Duodenal mucosa (tissue), 2 donors: Measurements from ENCODE around the gene SSRP1.
"Not testable (repeated sequence)": the region's sequence is repeated elsewhere in the genome, so short reads cannot be mapped to it uniquely, and the experiment has no call there.

Experiments used
- H3K27ac ChIP-seq: one replicate; pipeline ENCODE4 v1.7.0; 2013; ENCODE audit warnings: low read depth, low read length
- H3K27me3 ChIP-seq, 2 donors: one replicate each; pipeline ENCODE4 v1.7.0; 2013; ENCODE audit warnings: low read length in 2 of 2, control low read depth in 1 of 2; ENCODE audit not compliant: insufficient read depth in 2 of 2, control insufficient read depth in 1 of 2
- H3K36me3 ChIP-seq, 2 donors: one replicate each; pipeline ENCODE4 v1.7.0; 2013; ENCODE audit warnings: low read length in 2 of 2, control low read depth in 1 of 2; ENCODE audit not compliant: insufficient read depth in 2 of 2, control insufficient read depth in 1 of 2
- H3K4me1 ChIP-seq, 2 donors: one replicate each; pipeline ENCODE4 v1.7.0; 2013; ENCODE audit warnings: low read length in 2 of 2, control low read depth in 1 of 2; ENCODE audit not compliant: insufficient read depth in 2 of 2, control insufficient read depth in 1 of 2
- H3K4me3 ChIP-seq, 2 donors: one replicate each; pipeline ENCODE4 v1.7.0; 2013; ENCODE audit warnings: low read length in 2 of 2, low read depth in 1 of 2
- H3K9ac ChIP-seq, 2 donors: one replicate each; pipeline ENCODE4 v1.7.0; 2013; ENCODE audit warnings: low read length in 2 of 2, low read depth in 1 of 2
- H3K9me3 ChIP-seq, 2 donors: one replicate each; pipeline ENCODE4 v1.7.0; 2013; ENCODE audit warnings: low read length in 2 of 2, control low read depth in 1 of 2; ENCODE audit not compliant: control insufficient read depth in 1 of 2

Gene SSRP1

GRCh38 chr11:57303280-57303989 is 32.3 kb downstream of the SSRP1 start:
- no peak overlapping the region for H3K4me3 ChIP-seq
- peaks cover 12 to 13% of the 10 kb centered on the region in 2 donors for H3K9me3 ChIP-seq
- H3K4me1 ChIP-seq: peaks cover 18 to 42% of the 10 kb centered on the region in 2 donors
- peaks cover 32 to 46% of the 10 kb centered on the region in 2 donors for H3K36me3 ChIP-seq
- H3K9ac ChIP-seq: no peak overlapping the region
- no peaks in the 10 kb centered on the region for H3K27me3 ChIP-seq
- no peak overlapping the region for H3K27ac ChIP-seq

- Histone ChIP-seq H3K36me3 (peaks cover 35 to 46% of the 10 kb centered on the region in 2 donors), H3K9ac (no peak overlapping the region), H3K4me3 (no peak overlapping the region), H3K9me3 (peaks cover 12 to 13% of the 10 kb centered on the region in 2 donors), H3K4me1 (peaks cover 16 to 32% of the 10 kb centered on the region in 2 donors), H3K27me3 (no peaks in the 10 kb centered on the region), H3K27ac (no peak overlapping the region)
Measured at GRCh38 chr11:57302489-57302888, 33.2 kb downstream of the SSRP1 start.

GRCh38 chr11:57301711-57302423 is 33.8 kb downstream of the SSRP1 start:
- Histone ChIP-seq H3K9ac (no peak overlapping the region), H3K27me3 (no peaks in the 10 kb centered on the region), H3K4me3 (no peak overlapping the region), H3K36me3 (peaks cover 38 to 46% of the 10 kb centered on the region in 2 donors), H3K27ac (no peak overlapping the region), H3K4me1 (peaks cover 10 to 26% of the 10 kb centered on the region in 2 donors), H3K9me3 (peaks cover 12 to 13% of the 10 kb centered on the region in 2 donors)

GRCh38 chr11:57300785-57301184 is 34.9 kb downstream of the SSRP1 start:
- Histone ChIP-seq H3K27me3 (no peaks in the 10 kb centered on the region), H3K9me3 (peaks cover 12 to 13% of the 10 kb centered on the region in 2 donors), H3K27ac (no peak overlapping the region), H3K9ac (no peak overlapping the region), H3K4me1 (peaks cover 9 to 18% of the 10 kb centered on the region in 2 donors), H3K4me3 (no peak overlapping the region), H3K36me3 (peaks cover 38 to 46% of the 10 kb centered on the region in 2 donors)

GRCh38 chr11:57299150-57299737 is 36.4 kb downstream of the SSRP1 start:
- H3K36me3 ChIP-seq: peaks cover 38 to 46% of the 10 kb centered on the region in 2 donors
- H3K4me3 ChIP-seq: no peak overlapping the region
- H3K27me3 ChIP-seq: no peaks in the 10 kb centered on the region
- peaks cover 4 to 9% of the 10 kb centered on the region in 2 donors for H3K4me1 ChIP-seq
- peaks cover 12 to 13% of the 10 kb centered on the region in 2 donors for H3K9me3 ChIP-seq
- no peak overlapping the region for H3K27ac ChIP-seq
- no peak overlapping the region for H3K9ac ChIP-seq

GRCh38 chr11:57297221-57297620 is 38.5 kb downstream of the SSRP1 start:
- no peak overlapping the region for H3K27ac ChIP-seq
- H3K4me3 ChIP-seq: no peak overlapping the region
- no peak overlapping the region for H3K9ac ChIP-seq
- H3K4me1 ChIP-seq: peaks cover 10 to 23% of the 10 kb centered on the region in 2 donors
- peaks cover 38% of the 10 kb centered on the region in 2 donors for H3K36me3 ChIP-seq
- peaks cover 12 to 13% of the 10 kb centered on the region in 2 donors for H3K9me3 ChIP-seq
- no peaks in the 10 kb centered on the region for H3K27me3 ChIP-seq

- H3K36me3 ChIP-seq: peaks cover 28 to 29% of the 10 kb centered on the region in 2 donors
- not testable (repeated sequence) for H3K4me3 ChIP-seq, H3K9ac ChIP-seq, H3K27me3 ChIP-seq, H3K27ac ChIP-seq
- peaks cover 10 to 23% of the 10 kb centered on the region in 2 donors for H3K4me1 ChIP-seq
- H3K9me3 ChIP-seq: peaks cover 12 to 13% of the 10 kb centered on the region in 2 donors
Measured at GRCh38 chr11:57296205-57296604, 39.5 kb downstream of the SSRP1 start.

GRCh38 chr11:57294225-57295131 is 41.2 kb downstream of the SSRP1 start:
- H3K4me3 ChIP-seq: no peak overlapping the region
- no peak overlapping the region for H3K9ac ChIP-seq
- peaks cover 21 to 26% of the 10 kb centered on the region in 2 donors for H3K4me1 ChIP-seq
- peaks cover 4 to 5% of the 10 kb centered on the region in 2 donors for H3K9me3 ChIP-seq
- peaks cover 11% of the 10 kb centered on the region in 2 donors for H3K36me3 ChIP-seq
- no peak overlapping the region for H3K27ac ChIP-seq
- H3K27me3 ChIP-seq: no peaks in the 10 kb centered on the region

GRCh38 chr11:57290288-57290687 is 45.4 kb downstream of the SSRP1 start:
- Histone ChIP-seq H3K27me3 (no peaks in the 10 kb centered on the region), H3K9ac (no peak overlapping the region), H3K4me3 (no peak overlapping the region), H3K36me3 (no peaks in the 10 kb centered on the region), H3K27ac (no peak overlapping the region), H3K9me3 (no peaks in the 10 kb centered on the region), H3K4me1 (peaks cover 34 to 38% of the 10 kb centered on the region in 2 donors)
